OCI-LY1 (cell line): Measurements from ENCODE around the gene PPP1R2.
"Not testable (repeated sequence)": the region's sequence is repeated elsewhere in the genome, so short reads cannot be mapped to it uniquely, and the experiment has no call there.

Experiments used
- CTCF ChIP-seq: fragments of 200-600 bp; sonication (generic), shearing (Covaris generic); IDR thresholded peaks from 2 replicates; pipeline ENCODE4 v1.5.1; 2017; ENCODE audit warnings: mild to moderate bottlenecking, antibody characterized with exemption, low read length, moderate library complexity, mixed read lengths
- EZH2 ChIP-seq: fragments of 200-600 bp; sonication (generic), shearing (Covaris generic); IDR thresholded peaks from 2 replicates; pipeline ENCODE4 v1.8.0; 2017; ENCODE audit warnings: borderline replicate concordance, mixed run types, mild to moderate bottlenecking, antibody characterized with exemption, low read length, moderate library complexity, mixed read lengths

DNA sequence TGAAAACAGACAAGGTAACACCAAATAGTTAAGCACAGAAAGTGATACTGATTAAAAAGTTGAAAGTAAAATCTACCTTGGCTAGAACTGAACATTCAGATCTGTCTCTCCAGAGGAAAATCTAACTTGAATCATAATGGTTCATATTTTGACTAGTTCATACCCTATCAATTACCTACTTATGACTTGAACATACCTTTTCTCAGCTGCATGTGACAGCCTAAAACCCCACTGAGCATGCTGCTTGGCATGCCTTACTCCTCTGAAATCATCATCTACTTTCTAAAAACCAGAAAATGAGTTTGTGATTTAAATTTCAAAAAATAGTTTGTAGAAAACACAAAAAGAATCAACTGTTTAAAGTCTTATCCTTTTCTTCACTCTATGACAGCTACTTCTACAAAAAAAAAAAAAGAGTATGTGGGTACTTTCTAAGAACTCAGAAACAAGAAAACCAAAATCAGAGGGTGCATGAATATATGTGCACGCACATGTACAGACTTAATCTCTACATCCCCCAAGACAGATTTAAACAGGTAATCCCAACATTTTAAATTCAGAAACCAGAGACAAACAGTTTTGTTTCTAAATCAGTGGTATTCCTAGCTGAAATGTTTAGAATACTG, 28.4 kb downstream of the PPP1R2 start:
- TF ChIP-seq CTCF, EZH2: not testable (repeated sequence)
